BLaER1 treated with 17β-estradiol and CSF1 and Interleukin-3, amounts not matched to agents 10 nM and 100 nM (cell line): ENCODE results near the gene SCAP.

Source experiments
- H3K27ac ChIP-seq, 11 experiments: shearing (Covaris generic); formaldehyde crosslinking; 2 replicates each; pipeline ENCODE4 v1.8.1; 2022
- H3K27me3 ChIP-seq, 11 experiments: shearing (Covaris generic); formaldehyde crosslinking; 2 replicates each; pipeline ENCODE4 v1.8.1; 2022
- H3K36me3 ChIP-seq, 11 experiments: shearing (Covaris generic); formaldehyde crosslinking; 2 replicates each; pipeline ENCODE4 v1.8.1; 2022
- H3K4me1 ChIP-seq, 10 experiments: shearing (Covaris generic); formaldehyde crosslinking; 2 replicates each; pipeline ENCODE4 v1.8.1; 2022
- H3K4me2 ChIP-seq, 11 experiments: shearing (Covaris generic); formaldehyde crosslinking; 2 replicates each; pipeline ENCODE4 v1.8.1; 2022
- H3K4me3 ChIP-seq, 10 experiments: shearing (Covaris generic); formaldehyde crosslinking; 2 replicates each; pipeline ENCODE4 v1.8.1; 2022
- H3K9ac ChIP-seq, 11 experiments: shearing (Covaris generic); formaldehyde crosslinking; 2 replicates each; pipeline ENCODE4 v1.8.1; 2022
- H3K9me3 ChIP-seq, 11 experiments: shearing (Covaris generic); formaldehyde crosslinking; replicated peaks in 1 of 11; 2 replicates each; pipeline ENCODE4 v1.8.1; 2022
- H4K20me1 ChIP-seq, 11 experiments: shearing (Covaris generic); formaldehyde crosslinking; 2 replicates each; pipeline ENCODE4 v1.8.1; 2022
- Cebpa-rat ChIP-seq, 11 experiments: shearing (Covaris generic); IDR thresholded peaks; 2 replicates each; pipeline ENCODE4 v1.8.1; 2022

The SCAP gene

DNA sequence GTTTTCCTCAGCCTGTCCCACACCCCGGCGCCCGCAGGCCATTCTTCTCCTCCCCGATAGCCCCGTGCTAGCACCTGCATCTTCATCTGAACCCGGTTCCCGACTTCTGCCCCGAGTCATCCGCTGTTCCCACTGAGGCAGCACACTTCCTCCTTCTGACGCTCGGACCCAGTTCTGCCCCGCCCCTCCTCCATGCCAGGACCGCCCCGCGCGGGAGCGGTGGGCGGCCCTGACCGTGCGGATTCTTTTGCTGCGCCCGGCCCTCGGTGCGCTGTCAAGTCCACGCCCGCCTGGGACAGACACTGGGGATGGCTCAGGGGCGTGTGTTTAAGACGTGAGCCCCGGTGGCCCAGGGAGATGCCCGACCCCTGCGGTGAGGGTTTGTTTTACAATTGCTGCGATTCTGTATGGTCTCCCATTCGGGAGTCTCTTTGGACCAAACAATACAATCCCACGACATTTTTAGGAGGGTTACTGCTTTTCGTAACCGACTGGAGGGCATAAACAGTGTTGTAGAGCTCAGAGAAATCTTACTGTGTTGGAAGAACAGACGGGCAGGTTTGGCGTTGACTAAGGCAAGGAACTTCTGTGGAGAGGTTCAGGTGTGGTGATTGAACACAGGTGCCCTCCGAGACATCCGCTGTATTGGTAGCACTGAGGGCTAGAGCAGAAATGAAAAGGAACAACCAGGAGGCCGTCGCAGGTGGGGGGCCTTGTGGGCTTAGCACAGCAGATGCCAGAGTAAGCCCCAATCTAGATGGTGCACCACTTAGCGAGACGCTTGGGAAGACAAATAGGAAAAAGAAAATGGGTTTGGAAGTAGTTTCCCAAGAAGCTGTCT is 94.2 kb downstream of the SCAP start:
- Histone ChIP-seq H3K27ac (peak overlapping the region; percentile 85 to 98 (median 91)), H3K9ac (peak overlapping the region; percentile 84 to 97 (median 90)), H3K4me2 (peak overlapping the region; percentile 89 to 99 (median 94)), H3K4me3 (peak overlapping the region; percentile 77 to 94 (median 84)), H3K4me1 (peaks cover 35 to 69% (median 45%) of the 10 kb centered on the region in 10 experiments), H4K20me1 (peaks cover 42 to 55% (median 52%) of the 10 kb centered on the region in 11 experiments; a peak in 20 of 22 replicates), H3K27me3 (no peaks in the 10 kb centered on the region), H3K9me3 (no peaks in the 10 kb centered on the region), H3K36me3 (peaks cover under 1 to 35% (median 24%) of the 10 kb centered on the region in 11 experiments; a peak in 21 of 22 replicates)
- TF ChIP-seq Cebpa-rat (IDR thresholded peaks at IDR 0.05): no peak

DNA sequence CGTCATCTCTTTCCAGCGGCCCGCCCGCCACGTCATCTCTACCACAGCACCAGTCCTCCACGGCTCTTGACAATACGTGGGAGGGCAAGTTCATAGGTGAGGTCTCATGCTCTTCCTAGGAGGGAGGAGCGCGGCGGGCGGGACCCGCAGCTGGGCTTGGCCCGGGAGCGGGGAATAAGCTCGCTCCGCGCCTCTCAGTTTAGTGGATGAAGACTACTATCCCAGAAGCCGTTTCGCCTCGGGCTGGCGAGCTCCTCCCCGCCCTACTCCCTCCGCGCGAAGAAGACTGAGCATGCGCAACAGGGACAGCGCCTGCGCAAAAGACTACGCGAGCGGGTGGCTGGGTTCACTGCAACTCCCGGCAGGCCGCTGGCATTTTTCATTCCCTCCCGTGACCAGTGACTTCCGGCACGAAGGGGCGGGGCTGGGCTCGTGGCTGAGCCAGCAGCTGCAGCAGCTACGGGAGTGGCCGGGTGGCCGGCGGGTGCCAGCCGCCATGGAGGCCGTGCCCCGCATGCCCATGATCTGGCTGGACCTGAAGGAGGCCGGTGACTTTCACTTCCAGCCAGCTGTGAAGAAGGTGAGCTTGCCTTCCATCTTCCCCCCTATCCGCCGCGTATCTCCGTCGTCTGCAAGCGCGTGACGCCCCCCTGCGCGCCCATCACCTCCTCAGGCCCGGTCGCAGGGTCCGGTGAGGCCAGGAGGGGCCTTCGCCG is 95.0 kb downstream of the SCAP start, which contains the start of gene PTPN23:
Gene PTPN23 (plus strand): TSS at position 421 of the 716 bp plus-strand sequence. CDS start 76 bp downstream, at position 497.
- H3K4me2 ChIP-seq: peak within 1 kb of the TSS; percentile 89 to 99 (median 96)
- no peak for TF ChIP-seq Cebpa-rat (IDR thresholded peaks at IDR 0.05)
- H3K9ac ChIP-seq: peak within 1 kb of the TSS; percentile 84 to 97 (median 90)
- H3K4me1 ChIP-seq: peaks cover 35 to 70% (median 45%) of the 10 kb centered on the region in 10 experiments
- H4K20me1 ChIP-seq: peaks cover 34 to 47% (median 44%) of the 10 kb centered on the region in 11 experiments; a peak in 20 of 22 replicates
- peak within 1 kb of the TSS; percentile 85 to 98 (median 91) for H3K27ac ChIP-seq
- peak within 1 kb of the TSS; percentile 77 to 94 (median 84) for H3K4me3 ChIP-seq
- no peaks in the 10 kb centered on the region for H3K9me3 ChIP-seq
- H3K27me3 ChIP-seq: no peaks in the 10 kb centered on the region
- H3K36me3 ChIP-seq: peaks cover 0 to 28% (median 16%) of the 10 kb centered on the region in 11 experiments; a peak in 16 of 22 replicates

- H3K36me3 ChIP-seq: peaks cover 0 to 21% (median 13%) of the 10 kb centered on the region in 11 experiments; a peak in 14 of 22 replicates
- peak overlapping the region; percentile 77 to 94 (median 84) for H3K4me3 ChIP-seq
- H3K4me1 ChIP-seq: peaks cover 35 to 63% (median 45%) of the 10 kb centered on the region in 10 experiments
- no peaks in the 10 kb centered on the region for H3K27me3 ChIP-seq
- peak overlapping the region; percentile 84 to 97 (median 90) for H3K9ac ChIP-seq
- H3K27ac ChIP-seq: peak overlapping the region; percentile 85 to 98 (median 91)
- peak overlapping the region; percentile 87 to 99 (median 93) for H3K4me2 ChIP-seq
- no peak for TF ChIP-seq Cebpa-rat (IDR thresholded peaks at IDR 0.05)
- H3K9me3 ChIP-seq: no peaks in the 10 kb centered on the region
- H4K20me1 ChIP-seq: peaks cover 28 to 41% (median 37%) of the 10 kb centered on the region in 11 experiments; a peak in 20 of 22 replicates
Observed at GRCh38 chr3:47380026-47380600, 95.6 kb downstream of the SCAP start.

GRCh38 chr3:47379411-47379899 is 96.3 kb downstream of the SCAP start:
- peak overlapping the region; percentile 85 to 98 (median 91); a peak in 18 of 22 replicates for H3K27ac ChIP-seq
- H3K9ac ChIP-seq: peak overlapping the region; percentile 84 to 97 (median 90)

DNA sequence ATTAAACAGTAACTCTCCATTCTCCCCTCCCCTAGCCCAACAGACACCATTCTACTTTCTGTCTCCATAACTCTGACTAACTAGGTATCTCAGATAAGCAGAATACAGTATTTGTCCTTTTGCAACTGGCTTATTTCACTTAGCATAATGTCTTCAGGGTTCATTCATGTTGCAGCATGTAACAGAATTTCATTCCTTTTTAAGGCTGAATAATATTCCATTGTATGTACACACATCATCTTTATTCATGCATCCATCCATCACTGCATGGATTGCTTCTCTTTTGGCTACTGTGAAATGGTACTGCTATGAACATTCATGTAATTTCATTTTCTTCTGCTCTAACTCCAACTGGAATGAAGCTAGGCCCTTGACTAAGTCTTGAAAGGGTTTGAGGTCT is 96.9 kb downstream of the SCAP start:
- H4K20me1 ChIP-seq: peaks cover 23 to 28% (median 25%) of the 10 kb centered on the region in 11 experiments; a peak in 20 of 22 replicates
- H3K36me3 ChIP-seq: peaks cover 0 to 12% (median 7%) of the 10 kb centered on the region in 11 experiments; a peak in 8 of 22 replicates
- H3K27ac ChIP-seq: peak overlapping the region in 1 of 11 experiments; percentile 90; a peak in 1 of 22 replicates
- peak overlapping the region; percentile 87 to 99 (median 93); a peak in 21 of 22 replicates for H3K4me2 ChIP-seq
- H3K4me3 ChIP-seq: peak overlapping the region in 5 of 10 experiments; percentile 79 to 94 (median 90); a peak in 3 of 20 replicates
- no peaks in the 10 kb centered on the region for H3K9me3 ChIP-seq
- no peak for TF ChIP-seq Cebpa-rat (IDR thresholded peaks at IDR 0.05)
- peak overlapping the region in 1 of 11 experiments; percentile 87; a peak in 3 of 22 replicates for H3K9ac ChIP-seq
- H3K27me3 ChIP-seq: no peaks in the 10 kb centered on the region
- H3K4me1 ChIP-seq: peaks cover 35 to 60% (median 45%) of the 10 kb centered on the region in 10 experiments

More at GRCh38 chr3:47379411-47379899, 96.3 kb downstream of the SCAP start:
- H3K27me3 ChIP-seq: no peaks in the 10 kb centered on the region
- peaks cover 0 to 15% (median 8%) of the 10 kb centered on the region in 11 experiments; a peak in 9 of 22 replicates for H3K36me3 ChIP-seq
- H3K9me3 ChIP-seq: no peaks in the 10 kb centered on the region
- peak overlapping the region; percentile 77 to 94 (median 84) for H3K4me3 ChIP-seq
- H3K4me1 ChIP-seq: peaks cover 35 to 60% (median 45%) of the 10 kb centered on the region in 10 experiments
- peak overlapping the region; percentile 87 to 99 (median 93) for H3K4me2 ChIP-seq
- H4K20me1 ChIP-seq: peaks cover 24 to 34% (median 31%) of the 10 kb centered on the region in 11 experiments; a peak in 20 of 22 replicates
- TF ChIP-seq Cebpa-rat (IDR thresholded peaks at IDR 0.05): no peak

- no peak for TF ChIP-seq Cebpa-rat (IDR thresholded peaks at IDR 0.05)
Observed at GRCh38 chr3:47377186-47377585, 98.6 kb downstream of the SCAP start.

DNA sequence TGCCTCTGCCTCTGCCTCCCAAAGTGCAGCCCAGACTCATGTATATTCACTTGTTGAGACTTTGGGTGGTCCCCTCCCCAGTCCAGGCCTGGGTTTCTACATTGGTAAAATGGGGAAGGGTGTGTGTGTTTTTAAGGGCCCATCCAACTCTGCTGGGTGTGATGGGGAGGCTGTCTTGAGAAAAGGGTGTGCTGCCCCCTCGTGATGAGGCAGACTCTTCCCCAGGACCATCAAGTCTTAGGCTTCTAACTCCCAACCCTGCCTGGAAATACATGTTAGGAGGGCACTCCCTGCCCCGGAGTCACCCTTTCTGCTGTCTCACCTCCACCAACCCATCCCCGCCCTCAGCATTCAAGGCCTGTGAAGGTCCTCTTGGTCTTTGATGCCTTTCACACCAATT is 99.3 kb downstream of the SCAP start:
- Histone ChIP-seq H3K4me3 (no peak overlapping the region), H3K9me3 (no peaks in the 10 kb centered on the region), H3K4me2 (peak overlapping the region in 2 of 11 experiments; percentile 68; a peak in 1 of 22 replicates), H3K36me3 (no peaks in the 10 kb centered on the region), H3K4me1 (peaks cover 21 to 36% (median 25%) of the 10 kb centered on the region in 10 experiments), H3K27me3 (no peaks in the 10 kb centered on the region), H4K20me1 (peaks cover 0 to 4% (median under 1%) of the 10 kb centered on the region in 11 experiments; a peak in 10 of 22 replicates), H3K27ac (no peak overlapping the region), H3K9ac (no peak overlapping the region)
- TF ChIP-seq Cebpa-rat (IDR thresholded peaks at IDR 0.05): no peak

More at GRCh38 chr3:47377186-47377585, 98.6 kb downstream of the SCAP start:
- H3K36me3 ChIP-seq: no peaks in the 10 kb centered on the region
- H3K27me3 ChIP-seq: no peaks in the 10 kb centered on the region
- H3K27ac ChIP-seq: 0 out of 22 replicates have a peak overlapping the region, but pooled peaks of 1 of the 11 experiments have one; percentile 1
- peak overlapping the region; percentile 7 to 73 (median 46); a peak in 17 of 22 replicates for H3K4me2 ChIP-seq
- no peaks in the 10 kb centered on the region for H3K9me3 ChIP-seq
- peaks cover 8 to 12% (median 8%) of the 10 kb centered on the region in 11 experiments; a peak in 19 of 22 replicates for H4K20me1 ChIP-seq
- no peak overlapping the region for H3K4me3 ChIP-seq
- H3K9ac ChIP-seq: no peak overlapping the region; a peak in 1 of 22 replicates
- peaks cover 27 to 43% (median 31%) of the 10 kb centered on the region in 10 experiments for H3K4me1 ChIP-seq

- no peak overlapping the region for H3K4me3 ChIP-seq
- no peak overlapping the region for H3K9ac ChIP-seq
- H3K27me3 ChIP-seq: no peaks in the 10 kb centered on the region
- no peaks in the 10 kb centered on the region for H4K20me1 ChIP-seq
- peaks cover 16 to 33% (median 20%) of the 10 kb centered on the region in 10 experiments for H3K4me1 ChIP-seq
- no peak for TF ChIP-seq Cebpa-rat (IDR thresholded peaks at IDR 0.05)
- H3K27ac ChIP-seq: no peak overlapping the region
- no peak overlapping the region for H3K4me2 ChIP-seq
- no peaks in the 10 kb centered on the region for H3K36me3 ChIP-seq
- no peaks in the 10 kb centered on the region for H3K9me3 ChIP-seq
Observed at GRCh38 chr3:47374587-47374986, 101.2 kb downstream of the SCAP start.
